Measurements from ENCODE around the gene GRIP1. TPM values are rescaled to one million over a fixed set of nuclear protein-coding genes. Genes with fewer than 3 reads are reported as not detected.

GRIP1 gene
- total RNA-seq, 1 experiment from 2014 or later, result 0.23 TPM

DNA sequence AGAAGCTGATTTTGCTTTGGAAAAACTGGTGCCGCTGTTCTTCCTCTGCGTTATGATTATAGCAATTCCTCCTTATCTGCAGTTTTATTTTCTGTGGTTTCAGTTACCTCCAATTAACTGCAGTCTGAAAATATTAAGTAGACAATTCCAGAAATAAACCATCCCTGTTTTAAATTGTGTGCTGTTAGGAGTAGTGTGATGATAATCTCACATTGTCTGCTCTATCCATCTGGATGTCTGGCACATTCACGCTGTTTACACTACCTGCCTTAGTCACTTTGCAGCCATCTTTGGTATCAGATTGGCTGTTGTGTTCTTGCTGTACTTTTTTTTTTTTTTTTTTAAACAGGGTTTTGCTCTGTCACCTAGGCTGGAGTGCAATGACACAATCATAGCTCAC is 141.0 kb downstream of the GRIP1 start:
- Histone ChIP-seq H3K36me3 (ENCODE audit: control insufficient read depth, insufficient read depth, low read length) (no peaks in the 10 kb centered on the region), H3K9me3 (no peaks in the 10 kb centered on the region; the same call in 1 of the 2 replicates), H3K27me3 (replicated peaks; ENCODE audit: control insufficient read depth, insufficient read depth, low read length) (no peaks in the 10 kb centered on the region), H3K4me1 (peaks cover 6% of the 10 kb centered on the region), H3K4me3 (ENCODE audit: low read depth, low read length) (no peak overlapping the region)
- intact Hi-C loops (cut with micrococcal nuclease; ENCODE audit: unreplicated experiment), result no loop called here
- Mint-ChIP-seq H3K9me3 (ENCODE audit: unreplicated experiment) (no peaks in the 10 kb centered on the region), H3K4me1 (ENCODE audit: low read depth, unreplicated experiment) (peaks cover 6% of the 10 kb centered on the region), H3K4me3 (ENCODE audit: unreplicated experiment) (no peak overlapping the region), H3K36me3 (ENCODE audit: insufficient read depth, unreplicated experiment) (no peaks in the 10 kb centered on the region), H3K27me3 (ENCODE audit: insufficient read depth, unreplicated experiment) (no peaks in the 10 kb centered on the region), H3K27ac (ENCODE audit: unreplicated experiment) (no peak overlapping the region)
- CTCF ChIA-PET, result no interaction called here
- POLR2A ChIA-PET, result no interaction called here
- no peak for DNase-seq
- no peak for TF ChIP-seq CTCF (IDR thresholded peaks at IDR 0.05; ENCODE audit: insufficient read depth in 1 of 2, low read depth in 1 of 2, low read length in 1 of 2, severe bottlenecking in 1 of 2, unreplicated experiment in 1 of 2)
- BruUV-seq (replicated peaks), result no TSS peak

GRCh38 chr12:66533767-66534166 is 145.1 kb downstream of the GRIP1 start:
- ChIA-PET CTCF (no interaction called here), POLR2A (no interaction called here)
- Histone ChIP-seq H3K9me3 (no peaks in the 10 kb centered on the region; the same call in 1 of the 2 replicates), H3K4me3 (ENCODE audit: low read depth, low read length) (no peak overlapping the region), H3K27me3 (replicated peaks; ENCODE audit: control insufficient read depth, insufficient read depth, low read length) (no peaks in the 10 kb centered on the region), H3K36me3 (ENCODE audit: control insufficient read depth, insufficient read depth, low read length) (no peaks in the 10 kb centered on the region), H3K4me1 (no peaks in the 10 kb centered on the region; the same call in 1 of the 2 replicates)
- Mint-ChIP-seq H3K36me3 (ENCODE audit: insufficient read depth, unreplicated experiment) (no peaks in the 10 kb centered on the region), H3K4me3 (ENCODE audit: unreplicated experiment) (no peak overlapping the region), H3K27me3 (ENCODE audit: insufficient read depth, unreplicated experiment) (peaks cover 2% of the 10 kb centered on the region), H3K9me3 (ENCODE audit: unreplicated experiment) (no peaks in the 10 kb centered on the region), H3K27ac (ENCODE audit: unreplicated experiment) (no peak overlapping the region), H3K4me1 (ENCODE audit: low read depth, unreplicated experiment) (no peaks in the 10 kb centered on the region)
- no peak for DNase-seq
- no TSS peak for BruUV-seq (replicated peaks)
- TF ChIP-seq CTCF (IDR thresholded peaks at IDR 0.05; ENCODE audit: insufficient read depth in 1 of 2, low read depth in 1 of 2, low read length in 1 of 2, severe bottlenecking in 1 of 2, unreplicated experiment in 1 of 2), result no peak
- intact Hi-C loops (cut with micrococcal nuclease; ENCODE audit: unreplicated experiment), result no loop called here

DNA sequence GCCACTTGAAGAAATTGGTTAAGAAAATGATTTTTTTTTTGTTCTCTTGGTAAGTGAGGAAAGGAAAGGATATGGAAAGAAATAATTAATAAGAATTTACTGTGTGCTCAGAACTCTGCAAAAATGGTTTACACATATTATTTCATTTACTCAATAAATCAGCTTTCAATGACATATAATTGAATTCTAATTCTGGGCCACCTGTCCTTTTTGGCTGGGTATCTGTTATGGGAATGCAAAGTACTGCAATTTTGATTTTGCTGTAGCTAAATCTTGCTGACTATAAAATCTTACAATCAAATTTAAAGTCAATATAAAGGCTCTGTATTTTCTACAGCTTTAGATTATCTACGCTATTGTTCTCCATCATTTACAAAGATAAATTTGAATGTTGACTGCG is 147.1 kb downstream of the GRIP1 start:
- Histone ChIP-seq H3K36me3 (ENCODE audit: control insufficient read depth, insufficient read depth, low read length) (no peaks in the 10 kb centered on the region), H3K9me3 (no peaks in the 10 kb centered on the region; the same call in 1 of the 2 replicates), H3K27me3 (replicated peaks; ENCODE audit: control insufficient read depth, insufficient read depth, low read length) (no peaks in the 10 kb centered on the region), H3K4me3 (ENCODE audit: low read depth, low read length) (no peak overlapping the region), H3K4me1 (no peaks in the 10 kb centered on the region)
- Mint-ChIP-seq H3K9me3 (ENCODE audit: unreplicated experiment) (no peaks in the 10 kb centered on the region), H3K36me3 (ENCODE audit: insufficient read depth, unreplicated experiment) (no peaks in the 10 kb centered on the region), H3K4me3 (ENCODE audit: unreplicated experiment) (no peak overlapping the region), H3K27me3 (ENCODE audit: insufficient read depth, unreplicated experiment) (peaks cover 2% of the 10 kb centered on the region), H3K27ac (ENCODE audit: unreplicated experiment) (no peak overlapping the region), H3K4me1 (ENCODE audit: low read depth, unreplicated experiment) (no peaks in the 10 kb centered on the region)
- intact Hi-C loops (cut with micrococcal nuclease; ENCODE audit: unreplicated experiment), result no loop called here
- CTCF ChIA-PET, result no interaction called here
- POLR2A ChIA-PET, result no interaction called here
- no TSS peak for BruUV-seq (replicated peaks)
- TF ChIP-seq CTCF (IDR thresholded peaks at IDR 0.05; ENCODE audit: insufficient read depth in 1 of 2, low read depth in 1 of 2, low read length in 1 of 2, severe bottlenecking in 1 of 2, unreplicated experiment in 1 of 2), result no peak
- no peak for DNase-seq
